H1 (cell line): ENCODE results near the gene YIPF3. TPM values are rescaled to one million over a fixed set of nuclear protein-coding genes. Genes with fewer than 3 reads are reported as not detected.

Experiments used
- CTCF ChIA-PET: fragments of 300-600 bp; sonication (Branson Sonifier 250); formaldehyde crosslinking; loops from one replicate; lab custom pipeline; 2021; ENCODE audit not compliant: partially characterized antibody; lab: Charles Lee
- POLR2A ChIA-PET: fragments of 300-600 bp; sonication (Branson Sonifier 250); formaldehyde crosslinking; loops from one replicate; lab custom pipeline; 2021; ENCODE audit warnings: inconsistent platforms; ENCODE audit not compliant: partially characterized antibody; lab: Charles Lee
- DNase-seq, 2 experiments: peaks; one replicate each; pipeline versions ENCODE4 v3.0.0 to v3.0.0-alpha.2; 2010 to 2022; ENCODE audit warnings: low spot score in 2 of 2, low read depth in 1 of 2, mixed read lengths in 1 of 2
- FAIRE-seq: peaks from 2 replicates; lab custom pipeline; 2011; peaks lifted over from hg19 to GRCh38; lab: Jason Lieb, UNC
- H2AFZ ChIP-seq: 2 replicates; pipeline ENCODE4 v1.8.1; 2012; ENCODE audit warnings: low read length, inconsistent platforms
- H2AK5ac ChIP-seq: 2 replicates; pipeline ENCODE4 v1.6.1; 2013; ENCODE audit warnings: low read depth, low read length
- H2BK120ac ChIP-seq: replicated peaks from 2 replicates; pipeline ENCODE3; 2013; ENCODE audit warnings: low read depth, low read length, inconsistent platforms
- H2BK12ac ChIP-seq: 2 replicates; pipeline ENCODE4 v1.6.1; 2013; ENCODE audit warnings: low read depth, low read length
- H2BK15ac ChIP-seq: 2 replicates; pipeline ENCODE4 v1.6.1; 2013; ENCODE audit warnings: low read length
- H2BK20ac ChIP-seq: 2 replicates; pipeline ENCODE4 v1.6.1; 2013; ENCODE audit warnings: low read length
- H2BK5ac ChIP-seq: 2 replicates; pipeline ENCODE4 v1.6.1; 2013; ENCODE audit warnings: low read depth, low read length
- H3K14ac ChIP-seq: 2 replicates; pipeline ENCODE4 v1.6.1; 2013; ENCODE audit warnings: inconsistent platforms; ENCODE audit not compliant: insufficient read length
- H3K18ac ChIP-seq: 2 replicates; pipeline ENCODE4 v1.6.1; 2013; ENCODE audit warnings: low read length; ENCODE audit errors: extremely low read depth
- H3K23ac ChIP-seq: 2 replicates; pipeline ENCODE4 v1.6.1; 2013; ENCODE audit warnings: inconsistent platforms; ENCODE audit not compliant: insufficient read length
- H3K23me2 ChIP-seq: 2 replicates; pipeline ENCODE4 v1.6.1; 2013; ENCODE audit warnings: low read depth, low read length
- H3K27ac ChIP-seq: 2 replicates; pipeline ENCODE4 v1.6.1; 2011; ENCODE audit warnings: low read depth, low read length, inconsistent platforms
- H3K27me3 ChIP-seq, 4 experiments: replicated peaks in 1 of 4; 1 replicate in 1 of 4; 2 replicates in 3 of 4; pipeline versions ENCODE4 v1.6.1 to v1.8.1; 2011 to 2013; ENCODE audit warnings: low read length in 3 of 4, mild to moderate bottlenecking in 3 of 4, inconsistent platforms in 2 of 4, mixed read lengths in 2 of 4, moderate library complexity in 1 of 4; ENCODE audit not compliant: control insufficient read depth in 3 of 4, insufficient read depth in 3 of 4; ENCODE audit errors: extremely low read depth in 1 of 4
- H3K36me3 ChIP-seq, 4 experiments: 2 replicates each; pipeline versions ENCODE4 v1.6.1 to v1.8.1; 2011 to 2013; ENCODE audit warnings: mild to moderate bottlenecking in 4 of 4, low read length in 3 of 4, moderate library complexity in 2 of 4, control low read depth in 1 of 4, inconsistent platforms in 1 of 4; ENCODE audit not compliant: insufficient read depth in 4 of 4, control insufficient read depth in 2 of 4
- H3K4ac ChIP-seq: replicated peaks from 2 replicates; pipeline ENCODE3; 2013; ENCODE audit warnings: low read length, low read depth, mixed read lengths, inconsistent platforms; ENCODE audit not compliant: insufficient read length
- H3K4me1 ChIP-seq, 4 experiments: replicated peaks in 1 of 4; 1 replicate in 1 of 4; 2 replicates in 3 of 4; pipeline versions ENCODE4 v1.6.1 to v1.8.1; 2011 to 2013; ENCODE audit warnings: low read length in 3 of 4, inconsistent platforms in 2 of 4, mixed read lengths in 1 of 4; ENCODE audit not compliant: insufficient read depth in 4 of 4, control insufficient read depth in 3 of 4
- H3K4me2 ChIP-seq, 2 experiments: 2 replicates each; pipeline versions ENCODE4 v1.6.1 to v1.8.1; 2011 to 2013; ENCODE audit warnings: low read depth in 2 of 2, low read length in 2 of 2, control low read depth in 1 of 2, inconsistent platforms in 1 of 2, mild to moderate bottlenecking in 1 of 2; ENCODE audit not compliant: insufficient read depth in 1 of 2
- H3K4me3 ChIP-seq, 4 experiments: fragments of 200-600, 300-600 bp in 1 of 4; sonication (generic), shearing (Covaris generic), sonication (Bioruptor Twin) in 1 of 4; 2 replicates each; pipeline versions ENCODE4 v1.5.1 to v1.8.1; 2011 to 2016; ENCODE audit warnings: low read length in 4 of 4, low read depth in 3 of 4, control low read depth in 2 of 4, inconsistent platforms in 2 of 4, mild to moderate bottlenecking in 2 of 4, mixed read lengths in 1 of 4, moderate library complexity in 1 of 4; ENCODE audit not compliant: insufficient read depth in 2 of 4; ENCODE audit errors: extremely low read depth in 1 of 4
- H3K56ac ChIP-seq: replicated peaks from 2 replicates; pipeline ENCODE3; 2013; ENCODE audit warnings: low read depth, mild to moderate bottlenecking, mixed read lengths, low read length, inconsistent platforms; ENCODE audit not compliant: insufficient read length
- H3K79me1 ChIP-seq: 2 replicates; pipeline ENCODE4 v1.6.1; 2013; ENCODE audit warnings: low read depth, low read length, control low read depth
- H3K79me2 ChIP-seq, 2 experiments: 2 replicates each; pipeline versions ENCODE4 v1.6.1 to v1.8.1; 2012 to 2013; ENCODE audit warnings: low read length in 2 of 2, mild to moderate bottlenecking in 2 of 2, inconsistent platforms in 1 of 2; ENCODE audit not compliant: insufficient read depth in 2 of 2, control insufficient read depth in 1 of 2
- H3K9ac ChIP-seq, 4 experiments: replicated peaks in 1 of 4; 1 replicate in 1 of 4; 2 replicates in 3 of 4; pipeline versions ENCODE4 v1.6.1 to v1.8.1; 2011 to 2013; ENCODE audit warnings: low read depth in 3 of 4, low read length in 3 of 4, control low read depth in 2 of 4, mild to moderate bottlenecking in 2 of 4, moderate library complexity in 2 of 4, inconsistent platforms in 1 of 4; ENCODE audit errors: extremely low read depth in 1 of 4
- H3K9me3 ChIP-seq, 2 experiments: 2 replicates each; pipeline versions ENCODE4 v1.6.1 to v1.8.1; 2012 to 2013; ENCODE audit warnings: mild to moderate bottlenecking in 2 of 2, moderate library complexity in 2 of 2, control low read depth in 1 of 2, inconsistent platforms in 1 of 2, low read depth in 1 of 2, low read length in 1 of 2, mixed read lengths in 1 of 2; ENCODE audit not compliant: insufficient read depth in 2 of 2
- H4K20me1 ChIP-seq, 2 experiments: replicated peaks in 1 of 2; 2 replicates each; pipeline versions ENCODE3 to v1.8.1; 2011 to 2013; ENCODE audit warnings: inconsistent platforms in 2 of 2, low read length in 2 of 2, mild to moderate bottlenecking in 1 of 2; ENCODE audit not compliant: insufficient read depth in 2 of 2, control insufficient read depth in 1 of 2
- H4K5ac ChIP-seq: 2 replicates; pipeline ENCODE4 v1.6.1; 2013; ENCODE audit warnings: low read length, low read depth, mixed read lengths, inconsistent platforms; ENCODE audit not compliant: insufficient read length
- H4K8ac ChIP-seq: 2 replicates; pipeline ENCODE4 v1.8.0; 2013; ENCODE audit warnings: mild to moderate bottlenecking, moderate library complexity, low read length, inconsistent platforms; ENCODE audit not compliant: insufficient read depth; ENCODE audit errors: extremely low read depth
- H4K91ac ChIP-seq: replicated peaks from 2 replicates; pipeline ENCODE3; 2013; ENCODE audit warnings: low read length, mixed read lengths, inconsistent platforms; ENCODE audit not compliant: insufficient read length
- ASH2L ChIP-seq: fragments of 200-600, 300-600 bp; sonication (generic); IDR thresholded peaks from one replicate; pipeline ENCODE4 v1.7.1; 2017; ENCODE audit warnings: low read length
- CHD1 ChIP-seq: IDR thresholded peaks from 2 replicates; pipeline ENCODE4 v1.6.1; 2012; ENCODE audit warnings: low read depth, low read length, improper control_type of control experiment
- CREB1 ChIP-seq: IDR thresholded peaks from 2 replicates; pipeline ENCODE4 v1.6.1; 2012; ENCODE audit warnings: inconsistent platforms
- E2F6 ChIP-seq: IDR thresholded peaks from 2 replicates; pipeline ENCODE4 v1.6.1; 2012; ENCODE audit warnings: inconsistent platforms
- EP300 ChIP-seq, 2 experiments: IDR thresholded peaks; 1 replicate in 1 of 2; 2 replicates in 1 of 2; pipeline ENCODE4 v1.6.1; 2011 to 2012; ENCODE audit warnings: low read depth in 2 of 2, low read length in 2 of 2, mild to moderate bottlenecking in 2 of 2, borderline replicate concordance in 1 of 2, inconsistent platforms in 1 of 2, moderate library complexity in 1 of 2
- JUND ChIP-seq: IDR thresholded peaks from 2 replicates; pipeline ENCODE4 v1.6.1; 2011; ENCODE audit warnings: mild to moderate bottlenecking, improper control_type of control experiment, low read length
- KDM5A ChIP-seq: fragments of 200-600 bp; IDR thresholded peaks from 2 replicates; pipeline ENCODE4 v1.7.1; 2012; ENCODE audit warnings: mild to moderate bottlenecking, low read length, inconsistent platforms, mixed read lengths
- MAX ChIP-seq: IDR thresholded peaks from 2 replicates; pipeline ENCODE4 v1.6.1; 2012; ENCODE audit warnings: inconsistent platforms
- POLR2A ChIP-seq, 2 experiments: IDR thresholded peaks; 1 replicate in 1 of 2; 2 replicates in 1 of 2; pipeline ENCODE4 v1.6.1; 2011; ENCODE audit warnings: low read depth in 2 of 2, low read length in 2 of 2, mild to moderate bottlenecking in 2 of 2; ENCODE audit errors: control extremely low read depth in 1 of 2
- POU5F1 ChIP-seq: IDR thresholded peaks from 2 replicates; pipeline ENCODE4 v1.6.1; 2011; ENCODE audit warnings: low read depth, mild to moderate bottlenecking, low read length, moderate library complexity
- RBBP5 ChIP-seq: IDR thresholded peaks from 2 replicates; pipeline ENCODE4 v1.7.1; 2012; ENCODE audit warnings: low read depth, mild to moderate bottlenecking, inconsistent platforms, low read length, moderate library complexity, borderline replicate concordance
- SRF ChIP-seq: IDR thresholded peaks from 2 replicates; pipeline ENCODE4 v1.6.1; 2011; ENCODE audit warnings: mild to moderate bottlenecking, low read depth, low read length, moderate library complexity
- TBP ChIP-seq: IDR thresholded peaks from 2 replicates; pipeline ENCODE4 v1.6.1; 2011; ENCODE audit warnings: low read depth, low read length, improper control_type of control experiment
- YY1 ChIP-seq: IDR thresholded peaks from 2 replicates; pipeline ENCODE4 v1.6.1; 2011; ENCODE audit warnings: low read depth, mild to moderate bottlenecking, low read length
- WGBS, 2 experiments: shearing (Covaris generic) in 1 of 2; methylation state at CpG; one replicate each; pipeline versions ENCODE4 v1.1.6 to v1.1.7; 2013 to 2015; ENCODE audit warnings: low lambda C conversion rate in 2 of 2, mixed read lengths in 2 of 2, inconsistent platforms in 1 of 2, low coverage in 1 of 2, missing lambda C conversion rate in 1 of 2; ENCODE audit not compliant: insufficient replicate concordance in 2 of 2, insufficient coverage in 1 of 2, insufficient read length in 1 of 2; ENCODE audit errors: extremely low coverage in 1 of 2, missing lambda C conversion rate in 1 of 2; 5-methylcytosine and 5-hydroxymethylcytosine counted together
- polyA plus RNA-seq, 7 experiments: library from polyadenylated mRNA; depleted of rRNA in 3 of 7; stranded (reverse) in 5 of 7; unstranded in 2 of 7; fragments of >200 nt in 5 of 7; fragments of 200-250 nt in 2 of 7; gene quantifications; 1 replicate in 5 of 7; 2 replicates in 1 of 7; 4 replicates in 1 of 7; pipeline versions ENCODE4 v1.2.1 to v1.2.3, GENCODE V29; 2011 to 2013; ENCODE audit warnings: missing spikeins in 2 of 7, mixed read lengths in 2 of 7
- total RNA-seq: library from RNA; stranded (reverse); fragmentation: NEBNext Ultra II Directional; extraction: Animal tissue kit (Norgen Biotek cat#: 25700); gene quantifications from 2 replicates; pipeline ENCODE4 v1.2.1, GENCODE V29; 2021

YIPF3 gene
- total and polyA plus RNA-seq, 2 of the 8 experiments (the other 6 are each of a cell fraction or from before 2014, with no cell fraction given), result 77.2 to 225 TPM

- Histone ChIP-seq H3K4me2 (no peak overlapping the region), H2BK15ac (no peak overlapping the region), H3K4me1 (peaks cover 7 to 19% (median 15%) of the 10 kb centered on the region in 4 experiments), H2AFZ (no peak overlapping the region), H3K27ac (no peak overlapping the region), H3K79me2 (peaks cover 4 to 51% of the 10 kb centered on the region in 2 experiments; a peak in 3 of 4 replicates), H3K23me2 (no peaks in the 10 kb centered on the region), H4K5ac (no peak overlapping the region), H3K23ac (no peak overlapping the region), H2BK5ac (no peak overlapping the region), H3K4ac (no peak overlapping the region), H3K9ac (peak overlapping the region in 1 of 4 experiments; percentile 37; a peak in 1 of 7 replicates), H3K4me3 (no peak overlapping the region), H3K36me3 (peaks cover 0 to 2% (median 0%) of the 10 kb centered on the region in 4 experiments; a peak in 3 of 8 replicates), H4K20me1 (peaks cover 19 to 41% of the 10 kb centered on the region in 2 experiments), H4K91ac (no peak overlapping the region), H3K9me3 (no peaks in the 10 kb centered on the region), H3K56ac (no peak overlapping the region), H3K14ac (no peak overlapping the region), H3K79me1 (peaks cover 31% of the 10 kb centered on the region), H3K27me3 (no peaks in the 10 kb centered on the region), H2AK5ac (no peak overlapping the region), H2BK120ac (no peak overlapping the region), H2BK12ac (no peak overlapping the region), H3K18ac (no peak overlapping the region), H4K8ac (no peak overlapping the region), H2BK20ac (no peak overlapping the region)
- no peak for DNase-seq
- no peak for FAIRE-seq
- WGBS, 2 experiments, result 77% methylated on average over 2 of the region's 2 CpGs; no CpG with 5 or more reads in 1 of the 2 experiments
- POLR2A ChIA-PET, result interaction anchor here (1.2 to 5.6 kb wide), 6 partner anchors 9 to 37 kb away, joined by 3 to 27 read pairs (median 6); partner anchors contain the start of genes POLR1C, TJAP1 and YIPF3
- CTCF ChIA-PET, result interaction anchor here (1.0 to 32.9 kb wide), 7 partner anchors 7 to 115 kb away, joined by 3 to 536 read pairs (median 4); partner anchors contain the start of genes ABCC10, DLK2, LRRC73 and TJAP1
- TF ChIP-seq KDM5A (no peak), EP300 (IDR thresholded peaks at IDR 0.05; ENCODE audit: borderline replicate concordance in 1 of 2, low read depth in 2 of 2, low read length in 2 of 2) (no peak), RBBP5 (no peak), MAX (no peak), POLR2A (IDR thresholded peaks at IDR 0.05; ENCODE audit: control extremely low read depth in 1 of 2, low read depth in 2 of 2, low read length in 2 of 2) (no peak), ASH2L (no peak), JUND (no peak), E2F6 (no peak), TBP (no peak), YY1 (no peak), SRF (no peak), CHD1 (no peak), CREB1 (no peak), POU5F1 (no peak)
Measured at GRCh38 chr6:43493230-43493629, 23.5 kb downstream of the YIPF3 start.
